Aorta (tissue), 5 donors: ENCODE results near the gene AZU1. TPM values are rescaled to one million over a fixed set of nuclear protein-coding genes. Genes with fewer than 3 reads are reported as not detected.

ENCODE experiments used
- ATAC-seq: fragments of 200-7000 bp; cut with Tn5 transposase; one replicate; pipeline ENCODE4 v1.9.1; 2022; ENCODE audit warnings: moderate library complexity; ENCODE audit not compliant: low FRiP score
- DNase-seq, 2 donors: peaks; one replicate each; pipeline ENCODE4 v3.0.0-alpha.2; 2020
- H3K27ac ChIP-seq, 2 donors: one replicate each; pipeline ENCODE4 v1.5.1; 2013; ENCODE audit warnings: low read length in 2 of 2, mild to moderate bottlenecking in 2 of 2, moderate library complexity in 2 of 2, control low read depth in 1 of 2, inconsistent platforms in 1 of 2, low read depth in 1 of 2
- H3K27me3 ChIP-seq, 2 donors: one replicate each; pipeline ENCODE4 v1.6.1; 2013; ENCODE audit warnings: control low read depth in 1 of 2, low read length in 1 of 2, mild to moderate bottlenecking in 1 of 2, moderate library complexity in 1 of 2; ENCODE audit not compliant: insufficient read depth in 2 of 2, control insufficient read depth in 1 of 2
- H3K36me3 ChIP-seq, 2 donors: one replicate each; pipeline ENCODE4 v1.6.1; 2013; ENCODE audit warnings: control low read depth in 1 of 2, low read length in 1 of 2, mild to moderate bottlenecking in 1 of 2; ENCODE audit not compliant: insufficient read depth in 2 of 2, control insufficient read depth in 1 of 2
- H3K4me1 ChIP-seq, 2 donors: one replicate each; pipeline ENCODE4 v1.6.1; 2013; ENCODE audit warnings: low read length in 2 of 2, control low read depth in 1 of 2, mild to moderate bottlenecking in 1 of 2, moderate library complexity in 1 of 2; ENCODE audit not compliant: insufficient read depth in 2 of 2, control insufficient read depth in 1 of 2
- H3K4me3 ChIP-seq, 2 donors: one replicate each; pipeline ENCODE4 v1.5.1; 2013; ENCODE audit warnings: low read length in 2 of 2, control low read depth in 1 of 2, mild to moderate bottlenecking in 1 of 2
- H3K9me3 ChIP-seq: one replicate; pipeline ENCODE4 v1.6.1; 2013; ENCODE audit warnings: mild to moderate bottlenecking, low read length; ENCODE audit not compliant: control insufficient read depth
- WGBS, 2 donors: extraction: QIAGEN DNeasy Blood & Tissue Kit; methylation state at CpG; one replicate each; pipeline ENCODE4 v1.1.7; 2013; 5-methylcytosine and 5-hydroxymethylcytosine counted together
- intact Hi-C, 2 donors: fragments of 100-400 bp; cut with DNase I; formaldehyde crosslinking; loops; one replicate each; pipeline versions ENCODE4 v1.14.2 to v1.15.0; 2022
- long read RNA-seq, 2 donors: library from polyadenylated mRNA; unstranded; transcript quantifications; one replicate each; pipeline ENCODE4 v2.0.0, GENCODE V29; 2020 to 2021
- polyA plus RNA-seq, 2 donors: library from polyadenylated mRNA; stranded (reverse); fragments of 200-250 nt; gene quantifications; one replicate each; pipeline ENCODE4 v1.2.3, GENCODE V29; 2013
- total RNA-seq, 2 donors: library from RNA; stranded (reverse); fragmentation: NEBNext Ultra II Directional; extraction: Animal tissue kit (Norgen Biotek cat#: 25700); gene quantifications; one replicate each; pipeline ENCODE4 v1.2.1, GENCODE V29; 2021
- donor health status: healthy with polysubstance abuse.
- donor health status: Bipolar disorder and iron deficiency.
- donor health status: DM: no; HTN: no; CAD: no.
- donor health status: DM: no; HTN: no; CAD: no.
- donor health status: DM: yes; HTN: yes; CAD: no.

Gene AZU1
- total RNA-seq (under 1 TPM in 1 of 2 donors, not detected in 1; 0.72 TPM), polyA plus RNA-seq (under 1 TPM in 1 of 2 donors, not detected in 1; 0.49 TPM)
- long read RNA-seq, donor 1, result 0 reads
- long read RNA-seq, donor 2, result 0 reads

GRCh38 chr19:827710-828321, at the start of gene AZU1:
TSS of gene AZU1 (plus strand) at chr19:827837. CDS start at chr19:827847, 10 bp downstream.
- DNase-seq (peak in 1 of 2 donors; percentile 78), ATAC-seq (peak; percentile 38)
- Histone ChIP-seq H3K4me3 (no peak within 1 kb of the TSS), H3K9me3 (no peaks in the 10 kb centered on the region), H3K36me3 (no peaks in the 10 kb centered on the region), H3K4me1 (no peaks in the 10 kb centered on the region), H3K27me3 (no peaks in the 10 kb centered on the region), H3K27ac (no peak within 1 kb of the TSS)
- 73 to 74% methylated on average over 30 to 33 of the region's 33 CpGs for WGBS, 2 donors
- intact Hi-C loops, result no loop called here

- WGBS, 2 donors, result 27% methylated on average over 36 of the region's 36 CpGs
- intact Hi-C loops, result loop anchor here in 1 of 2 donors (10.0 kb wide), 1 partner anchor 206 kb away; the partner anchor contains the start of gene WDR18
- H3K4me1 ChIP-seq, result no peaks in the 10 kb centered on the region
- no peaks in the 10 kb centered on the region for H3K27me3 ChIP-seq
- DNase-seq, result peak in 1 of 2 donors; percentile 69
- no peaks in the 10 kb centered on the region for H3K36me3 ChIP-seq
- no peak overlapping the region for H3K4me3 ChIP-seq
- no peaks in the 10 kb centered on the region for H3K9me3 ChIP-seq
- H3K27ac ChIP-seq, result no peak overlapping the region
- ATAC-seq, result peak; percentile 57
Observed at GRCh38 chr19:778910-779653, 48.6 kb upstream of the AZU1 start.

GRCh38 chr19:780935-781334, 46.7 kb upstream of the AZU1 start:
- DNase-seq, result no peak
- ATAC-seq, result no peak
- H3K4me3 ChIP-seq, result no peak overlapping the region
- 93% methylated on average over 12 to 15 of the region's 15 CpGs for WGBS, 2 donors
- H3K27me3 ChIP-seq, result no peaks in the 10 kb centered on the region
- H3K9me3 ChIP-seq, result no peaks in the 10 kb centered on the region
- no peak overlapping the region for H3K27ac ChIP-seq
- H3K36me3 ChIP-seq, result no peaks in the 10 kb centered on the region
- no peaks in the 10 kb centered on the region for H3K4me1 ChIP-seq
- intact Hi-C loops, result no loop called here

GRCh38 chr19:781800-782184, 45.8 kb upstream of the AZU1 start:
- Histone ChIP-seq H3K9me3 (no peaks in the 10 kb centered on the region), H3K27me3 (no peaks in the 10 kb centered on the region), H3K36me3 (no peaks in the 10 kb centered on the region), H3K4me3 (no peak overlapping the region), H3K27ac (no peak overlapping the region), H3K4me1 (no peaks in the 10 kb centered on the region)
- 95 to 97% methylated on average over 18 to 19 of the region's 19 CpGs for WGBS, 2 donors
- intact Hi-C loops, result no loop called here
- ATAC-seq (no peak), DNase-seq (no peak)

- no peaks in the 10 kb centered on the region for H3K36me3 ChIP-seq
- DNase-seq (no peak), ATAC-seq (peak; percentile 57)
- no peak overlapping the region for H3K27ac ChIP-seq
- intact Hi-C loops, result no loop called here
- H3K4me1 ChIP-seq, result no peaks in the 10 kb centered on the region
- no peaks in the 10 kb centered on the region for H3K9me3 ChIP-seq
- WGBS, 2 donors, result 13 to 15% methylated on average over 29 of the region's 29 CpGs
- H3K27me3 ChIP-seq, result no peaks in the 10 kb centered on the region
- H3K4me3 ChIP-seq, result no peak overlapping the region
Observed at GRCh38 chr19:782185-782877, 45.3 kb upstream of the AZU1 start.

- 78 to 83% methylated on average over 30 of the region's 30 CpGs for WGBS, 2 donors
- ATAC-seq, result no peak
- Histone ChIP-seq H3K9me3 (no peaks in the 10 kb centered on the region), H3K36me3 (no peaks in the 10 kb centered on the region), H3K4me3 (no peak overlapping the region), H3K4me1 (no peaks in the 10 kb centered on the region), H3K27me3 (no peaks in the 10 kb centered on the region), H3K27ac (no peak overlapping the region)
- intact Hi-C loops, result no loop called here
- no peak for DNase-seq
Observed at GRCh38 chr19:782878-783668, 44.6 kb upstream of the AZU1 start.

GRCh38 chr19:784541-784940, 43.1 kb upstream of the AZU1 start:
- DNase-seq (no peak), ATAC-seq (no peak)
- Histone ChIP-seq H3K4me3 (no peak overlapping the region), H3K27me3 (no peaks in the 10 kb centered on the region), H3K36me3 (no peaks in the 10 kb centered on the region), H3K4me1 (no peaks in the 10 kb centered on the region), H3K9me3 (no peaks in the 10 kb centered on the region), H3K27ac (no peak overlapping the region)
- intact Hi-C loops, result no loop called here
- WGBS, 2 donors, result 34 to 51% methylated on average over 12 to 13 of the region's 13 CpGs

GRCh38 chr19:787536-787935, 40.1 kb upstream of the AZU1 start:
- no peak for DNase-seq
- Histone ChIP-seq H3K4me1 (no peaks in the 10 kb centered on the region), H3K4me3 (no peak overlapping the region), H3K9me3 (no peaks in the 10 kb centered on the region), H3K27ac (no peak overlapping the region), H3K36me3 (no peaks in the 10 kb centered on the region), H3K27me3 (no peaks in the 10 kb centered on the region)
- intact Hi-C loops, result no loop called here
- no peak for ATAC-seq
- WGBS, 2 donors, result 93 to 94% methylated on average over 16 of the region's 16 CpGs
